Panc1 (cell line): ENCODE results near the gene TTC39B. TPM values are rescaled to one million over a fixed set of nuclear protein-coding genes. Genes with fewer than 3 reads are reported as not detected.
"Not testable (repeated sequence)": the region's sequence is repeated elsewhere in the genome, so short reads cannot be mapped to it uniquely, and the experiment has no call there.

Source experiments
- ATAC-seq: fragments of 200-7000 bp; cut with Tn5 transposase; 2 replicates; pipeline ENCODE4 v1.9.1; 2020; ENCODE audit warnings: mild to moderate bottlenecking, moderate library complexity
- BruUV-seq: library from RNA; stranded (reverse); fragments of 400-500 nt; replicated peaks from 2 replicates; lab custom pipeline; 2021; lab: Mats Ljungman, UMichigan
- CTCF ChIA-PET: fragments of 300-600 bp; sonication (Branson Sonifier 250); formaldehyde crosslinking; loops from one replicate; lab custom pipeline; 2022; ENCODE audit warnings: antibody characterized with exemption; lab: Charles Lee
- POLR2A ChIA-PET: fragments of 300-600 bp; sonication (Branson Sonifier 250); formaldehyde crosslinking; loops from one replicate; lab custom pipeline; 2022; ENCODE audit warnings: antibody characterized with exemption; lab: Charles Lee
- DNase-seq: peaks from one replicate; pipeline ENCODE4 v3.0.0-alpha.2; 2010; ENCODE audit warnings: low read depth, low spot score
- H3K27ac ChIP-seq: 2 replicates; pipeline ENCODE4 v1.5.1; 2011; ENCODE audit warnings: mild to moderate bottlenecking, low read length, inconsistent platforms
- H3K27me3 ChIP-seq: fragments of 200-500 bp; sonication (Bioruptor generic); 2 replicates; pipeline ENCODE4 v1.6.0; 2014; ENCODE audit warnings: low read length, inconsistent platforms; ENCODE audit not compliant: control insufficient read depth, insufficient read depth
- H3K36me3 ChIP-seq: fragments of 200-500 bp; sonication (Bioruptor generic); 2 replicates; pipeline ENCODE4 v1.5.1; 2014; ENCODE audit warnings: inconsistent platforms, mild to moderate bottlenecking, low read length, moderate library complexity; ENCODE audit not compliant: control insufficient read depth, insufficient read depth
- H3K4me1 ChIP-seq: 2 replicates; pipeline ENCODE4 v1.5.1; 2011; ENCODE audit warnings: inconsistent platforms, mild to moderate bottlenecking, low read length, moderate library complexity; ENCODE audit not compliant: control insufficient read depth, insufficient read depth
- H3K4me3 ChIP-seq, 2 experiments: 2 replicates each; pipeline ENCODE4 v1.5.1; 2011 to 2012; ENCODE audit warnings: low read depth in 2 of 2, low read length in 2 of 2, mild to moderate bottlenecking in 2 of 2, inconsistent platforms in 1 of 2, moderate library complexity in 1 of 2
- H3K9me3 ChIP-seq: fragments of 200-500 bp; sonication (Bioruptor generic); 2 replicates; pipeline ENCODE4 v1.5.1; 2014; ENCODE audit warnings: low read depth, mild to moderate bottlenecking, inconsistent platforms, low read length, moderate library complexity; ENCODE audit not compliant: control insufficient read depth, insufficient read depth
- CTCF ChIP-seq: fragments of 450-650 bp; IDR thresholded peaks from 2 replicates; pipeline ENCODE4 v1.5.1; 2017; ENCODE audit warnings: mild to moderate bottlenecking
- POLR2AphosphoS5 ChIP-seq: IDR thresholded peaks from 2 replicates; pipeline ENCODE4 v1.6.1; 2012; ENCODE audit warnings: mild to moderate bottlenecking, low read depth, low read length, moderate library complexity
- REST ChIP-seq, 2 experiments: IDR thresholded peaks; 2 replicates each; pipeline ENCODE4 v1.6.1; 2011 to 2012; ENCODE audit warnings: low read depth in 2 of 2, control low read depth in 1 of 2, low read length in 1 of 2, mild to moderate bottlenecking in 1 of 2, moderate library complexity in 1 of 2; ENCODE audit not compliant: insufficient read depth in 1 of 2
- SIN3A ChIP-seq: IDR thresholded peaks from 2 replicates; pipeline ENCODE4 v1.6.1; 2012; ENCODE audit warnings: low read depth, mild to moderate bottlenecking, low read length, moderate library complexity, borderline replicate concordance; ENCODE audit not compliant: insufficient read depth
- TCF7L2 ChIP-seq: IDR thresholded peaks from 2 replicates; pipeline ENCODE4 v1.6.1; 2011; ENCODE audit warnings: mild to moderate bottlenecking, low read depth, low read length, inconsistent platforms
- in situ Hi-C: cut with HindIII; loops from 2 replicates; pipeline ENCODE4 v1.10.0; 2016; ENCODE audit warnings: low sequenced_read_pairs, low pct_unique_long_range_greater_than_20kb
- intact Hi-C: fragments of 100-400 bp; cut with micrococcal nuclease; formaldehyde crosslinking; loops from one replicate; pipeline ENCODE4 v1.10.0; 2022; ENCODE audit not compliant: unreplicated experiment
- total RNA-seq: library from RNA; stranded (reverse); gene quantifications from one replicate; pipeline ENCODE4 v1.2.1, GENCODE V29; 2021; ENCODE audit not compliant: unreplicated experiment

Gene TTC39B
- total RNA-seq, 1 experiment from 2014 or later, result 1.6 TPM

DNA sequence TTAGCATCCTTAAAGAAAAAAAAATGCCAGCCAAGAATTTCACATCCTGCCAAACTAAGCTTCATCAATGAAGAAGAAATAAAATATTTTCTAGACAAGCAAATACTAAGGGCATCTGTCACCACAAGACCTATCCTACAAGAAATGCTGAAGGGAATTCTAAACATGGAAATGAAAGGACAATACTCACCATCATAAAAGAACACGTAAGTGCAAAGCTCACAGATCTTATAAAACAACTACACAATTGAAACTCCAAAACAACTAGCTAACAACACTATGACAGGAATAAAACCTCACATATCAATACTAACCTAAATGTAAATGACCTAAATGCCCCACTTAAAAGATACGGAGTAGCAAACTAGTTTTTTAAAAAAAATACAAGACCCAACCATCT, 71.4 kb downstream of the TTC39B start:
- POLR2A ChIA-PET, result no interaction called here

GRCh38 chr9:15233941-15234490, 73.0 kb downstream of the TTC39B start:
- POLR2A ChIA-PET, H3K27me3 ChIP-seq, CTCF ChIA-PET, ATAC-seq, DNase-seq, H3K9me3 ChIP-seq, H3K27ac ChIP-seq, H3K36me3 ChIP-seq, H3K4me1 ChIP-seq, H3K4me3 ChIP-seq, BruUV-seq, intact Hi-C loops, in situ Hi-C loops: not testable (repeated sequence)

More for the DNA sequence above, 71.4 kb downstream of the TTC39B start:
- no peak overlapping the region for H3K27ac ChIP-seq
- no peaks in the 10 kb centered on the region for H3K36me3 ChIP-seq
- BruUV-seq, result no TSS peak
- H3K27me3 ChIP-seq, result no peaks in the 10 kb centered on the region
- H3K9me3 ChIP-seq, result no peaks in the 10 kb centered on the region
- TF ChIP-seq POLR2AphosphoS5, result no peak
- TF ChIP-seq TCF7L2, result no peak
- no peak for TF ChIP-seq REST (IDR thresholded peaks at IDR 0.05; ENCODE audit: insufficient read depth in 1 of 2, low read depth in 2 of 2, low read length in 1 of 2)
- TF ChIP-seq CTCF, result no peak
- TF ChIP-seq SIN3A, result no peak
- ATAC-seq (no peak), DNase-seq (no peak)
- CTCF ChIA-PET, result no interaction called here
- H3K4me1 ChIP-seq, result no peaks in the 10 kb centered on the region
- intact Hi-C loops, result no loop called here
- H3K4me3 ChIP-seq, result no peak overlapping the region
- in situ Hi-C loops, result no loop called here

DNA sequence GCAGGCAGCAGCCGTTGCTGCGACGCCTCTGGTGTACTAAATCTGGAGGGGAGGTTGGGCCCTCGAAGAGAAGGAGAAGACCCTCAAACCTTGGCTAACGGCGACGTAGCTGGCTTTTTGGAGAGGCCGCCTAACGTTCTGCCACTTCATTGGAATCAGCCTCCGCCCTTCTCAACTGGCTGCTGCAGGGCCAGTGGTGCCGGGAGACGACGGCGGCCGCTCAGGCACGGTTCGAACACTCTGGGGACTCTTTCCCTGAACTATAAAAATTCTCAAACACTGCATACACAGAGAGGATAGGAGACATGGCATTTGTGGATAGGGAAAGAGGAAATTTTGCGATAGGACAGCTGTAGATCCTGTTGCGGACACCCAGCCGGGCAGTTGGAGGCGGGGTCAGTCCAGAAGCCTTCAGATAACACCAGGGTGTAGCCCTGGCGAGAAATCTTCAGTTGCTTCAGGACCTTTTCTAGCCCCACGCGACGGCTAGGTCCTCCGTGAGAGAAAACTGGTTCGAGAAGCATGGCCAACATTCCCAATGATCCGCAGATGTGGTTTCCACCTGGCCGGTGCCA, 74.2 kb downstream of the TTC39B start:
- intact Hi-C loops, result not testable (repeated sequence)

More for the DNA sequence above, 74.2 kb downstream of the TTC39B start:
- H3K27ac ChIP-seq, H3K4me1 ChIP-seq, in situ Hi-C loops, POLR2A ChIA-PET, ATAC-seq, H3K9me3 ChIP-seq, DNase-seq, CTCF ChIA-PET, H3K36me3 ChIP-seq, H3K27me3 ChIP-seq, BruUV-seq, H3K4me3 ChIP-seq: not testable (repeated sequence)
